IMR-90 (cell line): Measurements from ENCODE around the gene COL27A1. TPM values are rescaled to one million over a fixed set of nuclear protein-coding genes. Genes with fewer than 3 reads are reported as not detected.

Source experiments
- ATAC-seq: fragments of 200-7000 bp; cut with Tn5 transposase; 2 replicates; pipeline ENCODE4 v1.9.1; 2020; ENCODE audit warnings: low read depth, mild to moderate bottlenecking, moderate library complexity
- BruUV-seq: library from RNA; stranded (reverse); fragments of 400-500 nt; replicated peaks from 2 replicates; lab custom pipeline; 2021; lab: Mats Ljungman, UMichigan
- CTCF ChIA-PET: fragments of 300-600 bp; formaldehyde crosslinking; extraction: SDS; loops from one replicate; lab custom pipeline; 2021; ENCODE audit warnings: antibody characterized with exemption; lab: Yijun Ruan, JAX
- POLR2A ChIA-PET: fragments of 300-600 bp; sonication (Branson Sonifier 250); formaldehyde crosslinking; loops from one replicate; lab custom pipeline; 2022; ENCODE audit warnings: antibody characterized with exemption; ENCODE audit not compliant: unreplicated experiment; lab: Charles Lee
- DNase-seq: peaks from one replicate; pipeline ENCODE4 v3.0.0; 2013
- H2AFZ ChIP-seq: replicated peaks from 2 replicates; pipeline ENCODE3; 2013; ENCODE audit warnings: low read length, mild to moderate bottlenecking; ENCODE audit not compliant: poor library complexity
- H2AK5ac ChIP-seq: 2 replicates; pipeline ENCODE4 v1.6.1; 2013; ENCODE audit warnings: low read depth, low read length, inconsistent platforms
- H2AK9ac ChIP-seq: replicated peaks from 2 replicates; pipeline ENCODE3; 2013; ENCODE audit warnings: mild to moderate bottlenecking, low read depth, low read length, moderate library complexity; ENCODE audit not compliant: poor library complexity
- H2BK120ac ChIP-seq: 2 replicates; pipeline ENCODE4 v1.6.1; 2013; ENCODE audit warnings: low read depth, low read length, inconsistent platforms
- H2BK15ac ChIP-seq: 3 replicates; pipeline ENCODE4 v1.6.1; 2013; ENCODE audit warnings: low read depth, low read length, inconsistent platforms
- H2BK20ac ChIP-seq: 2 replicates; pipeline ENCODE4 v1.6.1; 2013; ENCODE audit warnings: low read depth, mild to moderate bottlenecking, inconsistent platforms, low read length, moderate library complexity
- H2BK5ac ChIP-seq: 2 replicates; pipeline ENCODE4 v1.6.1; 2013; ENCODE audit warnings: mild to moderate bottlenecking, low read depth, low read length, inconsistent platforms; ENCODE audit not compliant: poor library complexity, severe bottlenecking
- H3K14ac ChIP-seq: replicated peaks from 2 replicates; pipeline ENCODE4 v1.6.1; 2013; ENCODE audit warnings: low read depth, low read length, inconsistent platforms
- H3K18ac ChIP-seq: 2 replicates; pipeline ENCODE4 v1.6.1; 2013; ENCODE audit warnings: low read depth, low read length, control low read depth
- H3K23ac ChIP-seq: 2 replicates; pipeline ENCODE4 v1.6.1; 2013; ENCODE audit warnings: low read depth, low read length, inconsistent platforms
- H3K27ac ChIP-seq: 2 replicates; pipeline ENCODE4 v1.5.1; 2013; ENCODE audit warnings: mild to moderate bottlenecking, control low read depth, low read length; ENCODE audit not compliant: insufficient read depth
- H3K27me3 ChIP-seq: 2 replicates; pipeline ENCODE4 v1.6.1; 2013; ENCODE audit warnings: low read length; ENCODE audit not compliant: control insufficient read depth, insufficient read depth
- H3K36me3 ChIP-seq: 2 replicates; pipeline ENCODE4 v1.6.1; 2013; ENCODE audit warnings: low read length, mixed read lengths; ENCODE audit not compliant: control insufficient read depth, insufficient read depth
- H3K4ac ChIP-seq: 2 replicates; pipeline ENCODE4 v1.6.1; 2013; ENCODE audit warnings: low read depth, low read length, inconsistent platforms
- H3K4me1 ChIP-seq: 2 replicates; pipeline ENCODE4 v1.6.1; 2013; ENCODE audit warnings: low read length, mixed read lengths; ENCODE audit not compliant: control insufficient read depth, insufficient read depth
- H3K4me2 ChIP-seq: 2 replicates; pipeline ENCODE4 v1.6.1; 2013; ENCODE audit warnings: low read depth, mild to moderate bottlenecking, control low read depth, low read length, moderate library complexity
- H3K4me3 ChIP-seq: 2 replicates; pipeline ENCODE4 v1.5.1; 2013; ENCODE audit warnings: low read depth, mild to moderate bottlenecking, control low read depth, low read length, moderate library complexity; ENCODE audit not compliant: insufficient read depth
- H3K56ac ChIP-seq: 2 replicates; pipeline ENCODE4 v1.6.1; 2013; ENCODE audit warnings: low read length, inconsistent platforms; ENCODE audit not compliant: insufficient read depth; ENCODE audit errors: extremely low read depth
- H3K79me1 ChIP-seq, 2 experiments: 2 replicates each; pipeline ENCODE4 v1.6.1; 2013; ENCODE audit warnings: low read length in 2 of 2, inconsistent platforms in 1 of 2, low read depth in 1 of 2
- H3K9ac ChIP-seq: 2 replicates; pipeline ENCODE4 v1.6.1; 2013; ENCODE audit warnings: low read depth, low read length, control low read depth
- H3K9me1 ChIP-seq: 2 replicates; pipeline ENCODE4 v1.6.1; 2013; ENCODE audit warnings: low read length, inconsistent platforms; ENCODE audit not compliant: insufficient read depth
- H3K9me3 ChIP-seq: 2 replicates; pipeline ENCODE4 v1.6.1; 2013; ENCODE audit warnings: low read length; ENCODE audit not compliant: control insufficient read depth, insufficient read depth
- H4K20me1 ChIP-seq: 2 replicates; pipeline ENCODE4 v1.6.1; 2013; ENCODE audit warnings: low read length, inconsistent platforms; ENCODE audit not compliant: insufficient read depth
- H4K5ac ChIP-seq: 2 replicates; pipeline ENCODE4 v1.6.1; 2013; ENCODE audit warnings: mild to moderate bottlenecking, low read depth, low read length, control low read depth
- H4K8ac ChIP-seq, 2 experiments: 2 replicates each; pipeline ENCODE4 v1.6.1; 2013; ENCODE audit warnings: low read depth in 2 of 2, low read length in 2 of 2, control low read depth in 1 of 2, inconsistent platforms in 1 of 2
- H4K91ac ChIP-seq: 2 replicates; pipeline ENCODE4 v1.6.1; 2013; ENCODE audit warnings: low read depth, low read length, inconsistent platforms; ENCODE audit not compliant: insufficient read depth
- BHLHE40 ChIP-seq: fragments of 150-350 bp; IDR thresholded peaks from 2 replicates; pipeline ENCODE4 v1.6.1; 2016; ENCODE audit warnings: mild to moderate bottlenecking, low read depth, low read length
- ELK1 ChIP-seq: fragments of 150-350 bp; IDR thresholded peaks from 2 replicates; pipeline ENCODE4 v1.6.1; 2016; ENCODE audit warnings: low read depth, mild to moderate bottlenecking, low read length, moderate library complexity, borderline replicate concordance
- FOS ChIP-seq: fragments of 150-350 bp; IDR thresholded peaks from 2 replicates; pipeline ENCODE4 v1.6.1; 2016; ENCODE audit warnings: low read depth, low read length
- MAZ ChIP-seq: IDR thresholded peaks from 2 replicates; pipeline ENCODE4 v1.6.1; 2012; ENCODE audit warnings: low read depth, mild to moderate bottlenecking, low read length, improper control_type of control experiment, moderate library complexity, borderline replicate concordance
- MXI1 ChIP-seq: IDR thresholded peaks from 2 replicates; pipeline ENCODE4 v1.6.1; 2012; ENCODE audit warnings: low read depth, mild to moderate bottlenecking, low read length, moderate library complexity, borderline replicate concordance
- NFE2L2 ChIP-seq: fragments of 150-350 bp; IDR thresholded peaks from 2 replicates; pipeline ENCODE4 v1.6.1; 2016; ENCODE audit warnings: low read depth, mild to moderate bottlenecking, low read length
- POLR2A ChIP-seq: IDR thresholded peaks from 2 replicates; pipeline ENCODE4 v1.6.1; 2012; ENCODE audit warnings: mild to moderate bottlenecking, low read depth, low read length
- RAD21 ChIP-seq: IDR thresholded peaks from 2 replicates; pipeline ENCODE4 v1.6.1; 2012; ENCODE audit warnings: low read length, improper control_type of control experiment
- RCOR1 ChIP-seq: IDR thresholded peaks from 2 replicates; pipeline ENCODE4 v1.6.1; 2012; ENCODE audit warnings: mild to moderate bottlenecking, low read length, improper control_type of control experiment; ENCODE audit not compliant: insufficient replicate concordance
- WGBS, 2 experiments: methylation state at CpG; one replicate each; pipeline versions ENCODE4 v1.1.5 to v1.1.7; 2013; ENCODE audit warnings: missing lambda C conversion rate in 2 of 2; ENCODE audit not compliant: insufficient read length in 1 of 2; ENCODE audit errors: extremely low coverage in 2 of 2; 5-methylcytosine and 5-hydroxymethylcytosine counted together
- dilution Hi-C: fragments of 300-500 bp; cut with HindIII; formaldehyde crosslinking; loops from one replicate; pipeline ENCODE4 v1.14.3; 2018; ENCODE audit warnings: low sequenced_read_pairs; ENCODE audit not compliant: unreplicated experiment
- in situ Hi-C: fragments of 300-500 bp; cut with MboI; formaldehyde crosslinking; loops from 3 replicates; pipeline ENCODE4 v1.14.3; 2019; ENCODE audit warnings: low sequenced_read_pairs, inconsistent platforms, mixed read lengths
- intact Hi-C: fragments of 100-400 bp; cut with micrococcal nuclease; formaldehyde crosslinking; loops from 2 replicates; pipeline ENCODE4 v1.10.0; 2022
- polyA plus RNA-seq, 3 experiments: library from polyadenylated mRNA; depleted of rRNA; stranded (reverse); fragments of >200 nt; gene quantifications; 2 replicates each; pipeline ENCODE4 v1.2.3, GENCODE V29; 2012; ENCODE audit warnings: low replicate concordance in 1 of 3
- total RNA-seq: library from RNA; depleted of rRNA; stranded (reverse); fragments of >200 nt; gene quantifications from 2 replicates; pipeline ENCODE4 v1.2.3, GENCODE V29; 2012

The COL27A1 gene
- total and polyA plus RNA-seq, 2 of the 4 experiments (the other 2 are of a cell fraction): 3.2 to 18.3 TPM

GRCh38 chr9:114308361-114308950 is 153.1 kb downstream of the COL27A1 start:
- intact Hi-C loops: no loop called here

More at GRCh38 chr9:114308361-114308950, 153.1 kb downstream of the COL27A1 start:
- H4K91ac ChIP-seq: no peak overlapping the region
- no peaks in the 10 kb centered on the region for H3K27me3 ChIP-seq
- H4K20me1 ChIP-seq: no peaks in the 10 kb centered on the region
- WGBS, 2 experiments: 100% methylated on average over 1 of the region's 13 CpGs; no CpG with 5 or more reads in 1 of the 2 experiments
- ChIA-PET CTCF (no interaction called here), POLR2A (no interaction called here)
- no peak overlapping the region for H2BK120ac ChIP-seq
- no peak overlapping the region for H3K18ac ChIP-seq
- no peak overlapping the region for H2AK5ac ChIP-seq
- H4K5ac ChIP-seq: no peak overlapping the region
- DNase-seq: no peak
- BruUV-seq: no TSS peak
- H3K4ac ChIP-seq: no peak overlapping the region
- H3K36me3 ChIP-seq: peaks cover 15% of the 10 kb centered on the region
- H3K4me1 ChIP-seq: peaks cover 5% of the 10 kb centered on the region; the same call in 1 of the 2 replicates
- H2AFZ ChIP-seq: no peak overlapping the region
- no peak overlapping the region for H3K27ac ChIP-seq
- H2BK20ac ChIP-seq: no peak overlapping the region
- no peak overlapping the region for H3K4me3 ChIP-seq
- dilution Hi-C loops: no loop called here
- in situ Hi-C loops: no loop called here
- no peak overlapping the region for H2BK15ac ChIP-seq
- no peak for ATAC-seq
- H3K79me1 ChIP-seq: no peaks in the 10 kb centered on the region
- no peak for TF ChIP-seq MAZ
- no peak for TF ChIP-seq RAD21
- no peak for TF ChIP-seq FOS
- TF ChIP-seq POLR2A: no peak
- TF ChIP-seq ELK1: no peak
- TF ChIP-seq NFE2L2: no peak
- TF ChIP-seq BHLHE40: no peak
- no peak for TF ChIP-seq RCOR1
- TF ChIP-seq MXI1: no peak
- H3K23ac ChIP-seq: no peak overlapping the region
- H3K14ac ChIP-seq: no peak overlapping the region
- H2AK9ac ChIP-seq: no peak overlapping the region
- H3K4me2 ChIP-seq: no peak overlapping the region
- no peak overlapping the region for H2BK5ac ChIP-seq
- no peak overlapping the region for H3K9ac ChIP-seq
- no peaks in the 10 kb centered on the region for H3K9me3 ChIP-seq
- 0 out of 2 replicates have a peak, but pooled peaks cover 4% of the 10 kb centered on the region for H3K9me1 ChIP-seq
- no peak overlapping the region for H3K56ac ChIP-seq
- no peak overlapping the region for H4K8ac ChIP-seq
